ENCODE measurements around the gene CROCC2. TPM values are rescaled to one million over a fixed set of nuclear protein-coding genes. Genes with fewer than 3 reads are reported as not detected.

CROCC2 gene
- total RNA-seq, 1 donor from 2014 or later, result not detected

DNA sequence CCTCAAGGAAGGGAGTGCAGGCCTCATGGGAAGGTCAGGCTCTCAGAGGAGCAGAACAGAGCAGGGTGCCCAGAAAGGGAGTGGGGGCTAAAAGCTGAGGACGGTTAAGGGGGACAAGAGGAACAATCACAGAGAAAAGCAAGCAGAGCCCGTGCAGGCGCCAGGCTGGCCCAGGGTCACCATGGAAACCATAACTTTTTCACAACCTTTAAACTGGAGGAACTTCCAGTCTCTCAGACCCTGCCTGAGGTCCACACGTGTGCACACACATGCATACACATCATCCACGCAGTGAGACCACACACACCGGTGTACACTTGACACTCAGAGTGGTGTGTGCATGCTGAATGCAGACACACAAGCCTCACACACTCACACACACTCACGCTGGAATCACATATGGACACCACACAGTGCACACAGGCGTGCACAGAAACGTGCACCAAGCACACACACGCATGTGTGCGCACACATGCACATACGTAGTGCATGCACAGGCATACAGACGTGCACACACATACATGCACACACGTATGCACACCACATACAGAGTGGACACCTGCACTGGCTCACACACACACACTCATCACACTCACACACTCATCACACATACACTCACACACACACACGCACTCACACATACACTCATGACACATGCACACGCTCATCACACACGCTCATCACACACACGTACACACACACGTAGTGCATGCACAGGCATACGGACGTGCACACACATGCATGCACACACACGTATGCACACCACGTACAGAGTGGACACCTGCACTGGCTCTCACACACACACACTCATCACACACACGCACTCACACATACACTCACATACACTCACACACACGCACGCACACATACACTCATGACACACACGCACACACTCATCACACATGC is 55.1 kb downstream of the CROCC2 start:
- H3K27me3 Mint-ChIP-seq (ENCODE audit: unreplicated experiment), result peaks cover 6% of the 10 kb centered on the region
- H3K27ac Mint-ChIP-seq (ENCODE audit: unreplicated experiment), result no peak overlapping the region
- no peak for DNase-seq (ENCODE audit: low spot score)
- TF ChIP-seq CTCF (IDR thresholded peaks at IDR 0.05; ENCODE audit: unreplicated experiment), result no peak
- H3K9me3 Mint-ChIP-seq (ENCODE audit: unreplicated experiment), result no peaks in the 10 kb centered on the region
- H3K36me3 Mint-ChIP-seq (ENCODE audit: low read depth, unreplicated experiment), result no peaks in the 10 kb centered on the region
- no peaks in the 10 kb centered on the region for H3K4me1 Mint-ChIP-seq (ENCODE audit: unreplicated experiment)
- no peak overlapping the region for H3K4me3 Mint-ChIP-seq (ENCODE audit: unreplicated experiment)

- Mint-ChIP-seq H3K4me1 (ENCODE audit: unreplicated experiment) (no peaks in the 10 kb centered on the region), H3K36me3 (ENCODE audit: low read depth, unreplicated experiment) (no peaks in the 10 kb centered on the region), H3K27me3 (ENCODE audit: unreplicated experiment) (peaks cover 4% of the 10 kb centered on the region), H3K27ac (ENCODE audit: unreplicated experiment) (no peak overlapping the region), H3K9me3 (ENCODE audit: unreplicated experiment) (no peaks in the 10 kb centered on the region), H3K4me3 (ENCODE audit: unreplicated experiment) (no peak overlapping the region)
- TF ChIP-seq CTCF (IDR thresholded peaks at IDR 0.05; ENCODE audit: unreplicated experiment), result no peak
- no peak for DNase-seq (ENCODE audit: low spot score)
Measured at GRCh38 chr2:240961910-240962299, 55.8 kb downstream of the CROCC2 start.

- Mint-ChIP-seq H3K27ac (ENCODE audit: unreplicated experiment) (no peak overlapping the region), H3K36me3 (ENCODE audit: low read depth, unreplicated experiment) (no peaks in the 10 kb centered on the region), H3K27me3 (ENCODE audit: unreplicated experiment) (peaks cover 2% of the 10 kb centered on the region), H3K9me3 (ENCODE audit: unreplicated experiment) (no peaks in the 10 kb centered on the region), H3K4me3 (ENCODE audit: unreplicated experiment) (no peak overlapping the region), H3K4me1 (ENCODE audit: unreplicated experiment) (no peaks in the 10 kb centered on the region)
- DNase-seq (ENCODE audit: low spot score), result no peak
- no peak for TF ChIP-seq CTCF (IDR thresholded peaks at IDR 0.05; ENCODE audit: unreplicated experiment)
Measured at GRCh38 chr2:240962300-240963064, 56.3 kb downstream of the CROCC2 start.

DNA sequence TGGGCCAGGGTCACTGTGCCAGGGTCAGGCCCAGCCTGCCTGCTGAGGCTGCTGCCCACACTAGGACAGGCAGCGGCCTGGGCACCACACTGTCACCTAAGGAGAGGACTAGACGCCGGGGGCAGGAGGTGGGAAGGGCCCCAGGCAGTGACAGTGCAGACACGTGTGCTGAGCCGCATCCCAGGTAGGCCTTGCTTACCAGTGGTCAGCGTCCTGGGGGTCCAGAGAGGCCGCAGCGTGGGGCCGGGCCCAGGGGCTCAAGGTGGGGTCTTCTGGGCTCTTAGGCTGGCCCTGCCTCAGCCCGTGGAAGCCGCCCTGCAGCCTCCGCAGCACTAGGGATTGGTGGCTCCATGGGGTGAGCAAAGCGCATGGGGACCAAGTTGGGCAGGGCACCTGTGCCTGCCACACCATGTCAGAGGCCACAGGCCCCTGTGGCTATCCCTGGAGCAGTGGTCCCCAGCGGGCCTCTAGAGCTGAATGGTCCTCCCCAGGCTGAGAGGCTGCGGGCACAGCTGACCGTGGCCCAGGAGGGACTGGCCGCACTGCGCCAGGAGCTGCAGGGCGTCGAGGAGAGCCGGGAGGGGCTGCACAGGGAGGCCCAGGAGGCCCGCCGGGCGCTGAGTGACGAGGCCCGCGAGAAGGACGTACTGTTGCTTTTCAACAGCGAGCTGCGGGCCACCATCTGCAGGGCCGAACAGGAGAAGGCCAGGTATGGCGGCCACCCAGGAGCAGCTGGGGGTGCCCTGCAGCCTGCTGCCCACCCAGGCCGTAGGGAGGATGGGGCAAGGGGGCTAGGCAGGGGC is 57.1 kb downstream of the CROCC2 start:
- no peak overlapping the region for H3K27ac Mint-ChIP-seq (ENCODE audit: unreplicated experiment)
- no peak overlapping the region for H3K4me3 Mint-ChIP-seq (ENCODE audit: unreplicated experiment)
- no peaks in the 10 kb centered on the region for H3K36me3 Mint-ChIP-seq (ENCODE audit: low read depth, unreplicated experiment)
- H3K27me3 Mint-ChIP-seq (ENCODE audit: unreplicated experiment), result peaks cover 2% of the 10 kb centered on the region
- H3K4me1 Mint-ChIP-seq (ENCODE audit: unreplicated experiment), result no peaks in the 10 kb centered on the region
- DNase-seq (ENCODE audit: low spot score), result no peak
- no peak for TF ChIP-seq CTCF (IDR thresholded peaks at IDR 0.05; ENCODE audit: unreplicated experiment)
- no peaks in the 10 kb centered on the region for H3K9me3 Mint-ChIP-seq (ENCODE audit: unreplicated experiment)
